ENCODE measurements around the gene PACRG.

PACRG gene

GRCh38 chr6:163261361-163261760 is 533.6 kb downstream of the PACRG start:
- H3K4me1 ChIP-seq (ENCODE audit: control insufficient read depth, insufficient read depth, low read length): peaks cover 10% of the 10 kb centered on the region
- no peaks in the 10 kb centered on the region for H3K27me3 ChIP-seq (ENCODE audit: control insufficient read depth, insufficient read depth, low read length, poor library complexity, severe bottlenecking)
- no peaks in the 10 kb centered on the region for H3K36me3 ChIP-seq (ENCODE audit: control insufficient read depth, insufficient read depth, low read length)
- no peaks in the 10 kb centered on the region for H3K9me3 ChIP-seq (ENCODE audit: control insufficient read depth, low read length)
- WGBS, 2 experiments: 16 to 25% methylated on average over 4 of the region's 4 CpGs
- no peak overlapping the region for H3K27ac ChIP-seq (ENCODE audit: insufficient read depth, low read depth, low read length, poor library complexity, severe bottlenecking)
- no peak overlapping the region for H3K4me3 ChIP-seq (ENCODE audit: insufficient read depth, low read depth, low read length)

- Histone ChIP-seq H3K27ac (ENCODE audit: insufficient read depth, low read depth, low read length, poor library complexity, severe bottlenecking) (no peak overlapping the region), H3K4me3 (ENCODE audit: insufficient read depth, low read depth, low read length) (no peak overlapping the region), H3K27me3 (ENCODE audit: control insufficient read depth, insufficient read depth, low read length, poor library complexity, severe bottlenecking) (no peaks in the 10 kb centered on the region), H3K4me1 (ENCODE audit: control insufficient read depth, insufficient read depth, low read length) (peaks cover 10% of the 10 kb centered on the region), H3K9me3 (ENCODE audit: control insufficient read depth, low read length) (no peaks in the 10 kb centered on the region), H3K36me3 (ENCODE audit: control insufficient read depth, insufficient read depth, low read length) (no peaks in the 10 kb centered on the region)
- 72 to 73% methylated on average over 6 to 7 of the region's 7 CpGs for WGBS, 2 experiments
Observed at GRCh38 chr6:163262080-163262479, 534.3 kb downstream of the PACRG start.

GRCh38 chr6:163263196-163263595 is 535.4 kb downstream of the PACRG start:
- Histone ChIP-seq H3K9me3 (ENCODE audit: control insufficient read depth, low read length) (no peaks in the 10 kb centered on the region), H3K27me3 (ENCODE audit: control insufficient read depth, insufficient read depth, low read length, poor library complexity, severe bottlenecking) (no peaks in the 10 kb centered on the region), H3K4me1 (ENCODE audit: control insufficient read depth, insufficient read depth, low read length) (peaks cover 10% of the 10 kb centered on the region), H3K4me3 (ENCODE audit: insufficient read depth, low read depth, low read length) (no peak overlapping the region), H3K27ac (ENCODE audit: insufficient read depth, low read depth, low read length, poor library complexity, severe bottlenecking) (no peak overlapping the region), H3K36me3 (ENCODE audit: control insufficient read depth, insufficient read depth, low read length) (no peaks in the 10 kb centered on the region)
- WGBS, 2 experiments: 93 to 94% methylated on average over 8 of the region's 8 CpGs

DNA sequence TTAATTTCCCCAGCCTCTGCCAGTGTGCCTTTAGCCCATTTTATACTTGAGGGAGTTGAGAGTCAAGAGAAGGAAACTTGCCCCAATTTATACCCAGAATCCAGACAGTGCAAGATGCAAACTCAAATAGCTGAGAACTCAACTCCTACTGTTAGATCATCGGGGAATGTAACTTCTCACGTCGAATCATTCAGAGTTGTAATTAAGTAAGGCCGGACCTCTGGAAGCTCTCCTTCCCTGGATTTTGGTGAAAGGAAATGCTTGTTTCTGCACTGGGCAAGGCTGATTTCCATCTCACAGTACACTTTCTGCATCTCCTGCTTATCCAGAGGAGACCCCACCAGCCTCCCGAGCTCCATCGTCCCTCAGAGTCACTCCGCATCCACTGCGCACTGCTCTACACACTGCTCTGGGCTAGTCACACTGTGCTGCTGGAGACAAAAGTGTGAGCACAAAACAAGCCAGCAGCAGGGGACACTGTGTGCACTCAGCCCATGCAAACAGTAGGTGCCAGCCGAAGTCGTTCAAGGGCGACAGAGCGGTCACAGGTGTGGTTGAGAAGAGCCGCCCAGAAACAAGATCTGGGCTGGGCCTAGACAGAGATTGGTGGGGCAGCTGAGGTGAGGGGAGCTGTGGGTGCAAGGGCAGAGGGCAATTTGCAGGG is 536.4 kb downstream of the PACRG start:
- H3K9me3 ChIP-seq (ENCODE audit: control insufficient read depth, low read length): no peaks in the 10 kb centered on the region
- H3K27me3 ChIP-seq (ENCODE audit: control insufficient read depth, insufficient read depth, low read length, poor library complexity, severe bottlenecking): no peaks in the 10 kb centered on the region
- H3K4me3 ChIP-seq (ENCODE audit: insufficient read depth, low read depth, low read length): no peak overlapping the region
- no peak overlapping the region for H3K27ac ChIP-seq (ENCODE audit: insufficient read depth, low read depth, low read length, poor library complexity, severe bottlenecking)
- 84 to 87% methylated on average over 13 of the region's 13 CpGs for WGBS, 2 experiments
- peaks cover 10% of the 10 kb centered on the region for H3K4me1 ChIP-seq (ENCODE audit: control insufficient read depth, insufficient read depth, low read length)
- H3K36me3 ChIP-seq (ENCODE audit: control insufficient read depth, insufficient read depth, low read length): no peaks in the 10 kb centered on the region

GRCh38 chr6:163264662-163265035 is 536.9 kb downstream of the PACRG start:
- Histone ChIP-seq H3K9me3 (ENCODE audit: control insufficient read depth, low read length) (no peaks in the 10 kb centered on the region), H3K36me3 (ENCODE audit: control insufficient read depth, insufficient read depth, low read length) (no peaks in the 10 kb centered on the region), H3K27me3 (ENCODE audit: control insufficient read depth, insufficient read depth, low read length, poor library complexity, severe bottlenecking) (no peaks in the 10 kb centered on the region), H3K4me3 (ENCODE audit: insufficient read depth, low read depth, low read length) (no peak overlapping the region), H3K27ac (ENCODE audit: insufficient read depth, low read depth, low read length, poor library complexity, severe bottlenecking) (no peak overlapping the region), H3K4me1 (ENCODE audit: control insufficient read depth, insufficient read depth, low read length) (peaks cover 10% of the 10 kb centered on the region)
- WGBS, 2 experiments: 88 to 91% methylated on average over 6 of the region's 6 CpGs

DNA sequence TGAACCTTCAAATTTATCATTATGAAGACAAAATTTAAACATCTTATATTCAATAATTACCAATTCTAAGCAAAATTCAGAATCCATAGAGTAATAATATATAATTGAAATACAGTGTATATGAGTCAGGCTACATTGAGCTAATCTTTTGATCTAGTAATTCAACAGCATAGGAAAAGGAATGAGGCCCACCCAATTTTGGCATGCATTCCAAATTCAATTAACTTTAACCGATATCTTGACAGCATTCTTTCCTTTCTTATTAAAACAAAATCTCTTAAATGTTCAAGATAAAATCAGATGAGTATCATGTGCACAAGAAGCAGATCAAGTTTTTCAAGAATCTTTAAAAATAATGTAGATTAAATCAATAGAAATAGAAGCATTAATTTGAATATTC is 553.9 kb downstream of the PACRG start:
- H3K36me3 ChIP-seq (ENCODE audit: control insufficient read depth, insufficient read depth, low read length): no peaks in the 10 kb centered on the region
- no peak overlapping the region for H3K4me3 ChIP-seq (ENCODE audit: insufficient read depth, low read depth, low read length)
- H3K4me1 ChIP-seq (ENCODE audit: control insufficient read depth, insufficient read depth, low read length): no peaks in the 10 kb centered on the region
- 100% methylated on average over 1 of the region's 1 CpG; no CpG with 5 or more reads in 1 of the 2 experiments for WGBS, 2 experiments
- H3K27me3 ChIP-seq (ENCODE audit: control insufficient read depth, insufficient read depth, low read length, poor library complexity, severe bottlenecking): no peaks in the 10 kb centered on the region
- no peaks in the 10 kb centered on the region for H3K9me3 ChIP-seq (ENCODE audit: control insufficient read depth, low read length)
- no peak overlapping the region for H3K27ac ChIP-seq (ENCODE audit: insufficient read depth, low read depth, low read length, poor library complexity, severe bottlenecking)

DNA sequence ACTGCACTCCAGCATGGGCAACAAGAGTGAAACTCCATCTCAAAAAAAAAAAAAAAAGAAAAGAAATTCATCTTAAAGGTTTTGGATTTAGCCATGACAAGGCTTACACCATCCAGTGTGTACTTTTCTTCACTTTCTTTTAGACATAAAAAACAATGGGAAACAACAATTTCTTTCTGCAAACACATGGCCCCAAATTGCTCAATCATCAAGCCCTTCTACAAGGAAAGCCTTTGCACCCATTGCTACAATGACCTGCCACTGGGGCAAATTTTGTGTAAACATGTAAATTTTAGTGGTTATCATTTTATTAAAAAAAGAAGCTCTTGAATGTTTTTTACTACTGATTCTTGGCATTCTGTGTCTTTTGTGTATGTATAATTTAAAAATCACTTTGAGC is 554.9 kb downstream of the PACRG start:
- Histone ChIP-seq H3K4me3 (ENCODE audit: insufficient read depth, low read depth, low read length) (no peak overlapping the region), H3K27ac (ENCODE audit: insufficient read depth, low read depth, low read length, poor library complexity, severe bottlenecking) (no peak overlapping the region), H3K9me3 (ENCODE audit: control insufficient read depth, low read length) (no peaks in the 10 kb centered on the region), H3K36me3 (ENCODE audit: control insufficient read depth, insufficient read depth, low read length) (no peaks in the 10 kb centered on the region), H3K27me3 (ENCODE audit: control insufficient read depth, insufficient read depth, low read length, poor library complexity, severe bottlenecking) (no peaks in the 10 kb centered on the region), H3K4me1 (ENCODE audit: control insufficient read depth, insufficient read depth, low read length) (no peaks in the 10 kb centered on the region)

DNA sequence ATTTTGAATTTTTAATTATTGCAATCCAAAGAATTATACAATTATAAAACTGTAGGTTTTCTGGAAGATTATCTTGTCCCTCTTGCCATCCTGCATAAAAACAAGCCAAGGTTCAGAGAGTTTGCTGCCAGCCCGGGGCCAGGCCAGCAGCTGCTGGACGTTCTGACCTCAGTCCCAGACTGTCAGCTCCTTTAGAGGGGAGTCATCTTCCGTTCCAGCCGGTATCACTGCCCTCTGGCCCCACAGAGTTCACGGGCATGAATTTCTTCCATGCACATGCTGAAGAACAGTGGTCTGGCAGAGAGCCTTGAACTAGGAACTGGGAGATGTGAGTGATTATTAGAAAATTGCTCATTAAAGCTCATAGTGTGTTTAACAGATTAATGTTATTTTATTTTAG is 556.4 kb downstream of the PACRG start:
- Histone ChIP-seq H3K36me3 (ENCODE audit: control insufficient read depth, insufficient read depth, low read length) (no peaks in the 10 kb centered on the region), H3K27ac (ENCODE audit: insufficient read depth, low read depth, low read length, poor library complexity, severe bottlenecking) (no peak overlapping the region), H3K4me1 (ENCODE audit: control insufficient read depth, insufficient read depth, low read length) (no peaks in the 10 kb centered on the region), H3K9me3 (ENCODE audit: control insufficient read depth, low read length) (no peaks in the 10 kb centered on the region), H3K27me3 (ENCODE audit: control insufficient read depth, insufficient read depth, low read length, poor library complexity, severe bottlenecking) (no peaks in the 10 kb centered on the region), H3K4me3 (ENCODE audit: insufficient read depth, low read depth, low read length) (no peak overlapping the region)
- 85 to 92% methylated on average over 5 of the region's 5 CpGs for WGBS, 2 experiments

DNA sequence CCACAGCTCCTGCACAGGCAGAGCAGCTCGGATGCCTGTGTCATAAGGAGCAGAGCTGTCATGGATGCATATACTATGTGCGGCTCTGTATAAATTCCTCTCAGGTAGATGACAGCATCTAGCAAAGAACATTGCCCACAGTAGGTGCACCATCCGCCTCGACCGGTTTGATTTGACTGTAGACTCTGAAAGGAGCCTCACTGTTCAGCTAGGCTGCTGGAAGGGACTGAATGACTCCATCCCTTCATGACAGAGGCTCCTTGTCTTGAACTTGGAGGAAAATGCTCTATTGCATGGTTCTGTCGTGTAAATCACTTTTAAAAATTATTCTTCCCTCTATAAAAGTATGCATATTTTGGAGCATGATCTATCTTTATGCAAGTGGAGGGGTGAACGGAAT is 557.9 kb downstream of the PACRG start:
- WGBS, 2 experiments: 82 to 92% methylated on average over 5 of the region's 7 CpGs
- Histone ChIP-seq H3K4me3 (ENCODE audit: insufficient read depth, low read depth, low read length) (no peak overlapping the region), H3K9me3 (ENCODE audit: control insufficient read depth, low read length) (no peaks in the 10 kb centered on the region), H3K36me3 (ENCODE audit: control insufficient read depth, insufficient read depth, low read length) (no peaks in the 10 kb centered on the region), H3K4me1 (ENCODE audit: control insufficient read depth, insufficient read depth, low read length) (no peaks in the 10 kb centered on the region), H3K27ac (ENCODE audit: insufficient read depth, low read depth, low read length, poor library complexity, severe bottlenecking) (no peak overlapping the region), H3K27me3 (ENCODE audit: control insufficient read depth, insufficient read depth, low read length, poor library complexity, severe bottlenecking) (no peaks in the 10 kb centered on the region)

DNA sequence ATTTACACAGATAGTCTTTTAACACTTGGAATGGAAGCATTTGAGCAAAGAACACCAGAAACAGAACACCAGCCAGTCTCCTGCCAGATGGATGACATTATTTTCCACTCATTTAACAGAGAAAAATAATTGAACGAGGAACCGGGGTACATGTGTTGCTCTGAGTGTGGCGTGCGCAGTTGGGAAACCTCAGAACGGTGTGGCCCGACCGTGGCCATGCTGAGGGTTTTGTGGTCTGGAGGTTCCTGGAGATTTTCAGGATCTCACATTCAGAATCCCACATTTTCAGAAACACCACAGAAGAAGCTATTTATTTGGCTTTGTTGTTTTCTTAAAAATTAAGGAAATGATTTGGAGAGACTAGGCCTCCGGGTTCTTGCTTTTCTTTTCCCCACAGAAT is 559.9 kb downstream of the PACRG start:
- Histone ChIP-seq H3K27me3 (ENCODE audit: control insufficient read depth, insufficient read depth, low read length, poor library complexity, severe bottlenecking) (no peaks in the 10 kb centered on the region), H3K9me3 (ENCODE audit: control insufficient read depth, low read length) (no peaks in the 10 kb centered on the region), H3K4me3 (ENCODE audit: insufficient read depth, low read depth, low read length) (no peak overlapping the region), H3K36me3 (ENCODE audit: control insufficient read depth, insufficient read depth, low read length) (no peaks in the 10 kb centered on the region), H3K27ac (ENCODE audit: insufficient read depth, low read depth, low read length, poor library complexity, severe bottlenecking) (no peak overlapping the region), H3K4me1 (ENCODE audit: control insufficient read depth, insufficient read depth, low read length) (no peaks in the 10 kb centered on the region)
- WGBS, 2 experiments: 89 to 95% methylated on average over 7 of the region's 8 CpGs

- Histone ChIP-seq H3K4me1 (ENCODE audit: control insufficient read depth, insufficient read depth, low read length) (no peaks in the 10 kb centered on the region), H3K27me3 (ENCODE audit: control insufficient read depth, insufficient read depth, low read length, poor library complexity, severe bottlenecking) (no peaks in the 10 kb centered on the region), H3K36me3 (ENCODE audit: control insufficient read depth, insufficient read depth, low read length) (no peaks in the 10 kb centered on the region), H3K4me3 (ENCODE audit: insufficient read depth, low read depth, low read length) (no peak overlapping the region), H3K27ac (ENCODE audit: insufficient read depth, low read depth, low read length, poor library complexity, severe bottlenecking) (no peak overlapping the region), H3K9me3 (ENCODE audit: control insufficient read depth, low read length) (no peaks in the 10 kb centered on the region)
- 94 to 95% methylated on average over 8 of the region's 8 CpGs for WGBS, 2 experiments
Observed at GRCh38 chr6:163288066-163288465, 560.3 kb downstream of the PACRG start.
